Skeletal muscle tissue (tissue), 4 donors: ENCODE data around the gene STX5. TPM values are rescaled to one million over a fixed set of nuclear protein-coding genes. Genes with fewer than 3 reads are reported as not detected.
"Not testable (repeated sequence)": the region's sequence is repeated elsewhere in the genome, so short reads cannot be mapped to it uniquely, and the experiment has no call there.

ENCODE experiments used
- H3K27ac ChIP-seq: one replicate; pipeline ENCODE4 v1.7.0; 2013; ENCODE audit warnings: mild to moderate bottlenecking, low read depth, low read length, inconsistent platforms
- H3K27me3 ChIP-seq, 3 donors: one replicate each; pipeline ENCODE4 v1.7.0; 2013; ENCODE audit warnings: low read length in 3 of 3; ENCODE audit not compliant: control insufficient read depth in 3 of 3, insufficient read depth in 3 of 3
- H3K36me3 ChIP-seq, 3 donors: one replicate each; pipeline ENCODE4 v1.7.0; 2013; ENCODE audit warnings: low read length in 3 of 3; ENCODE audit not compliant: control insufficient read depth in 3 of 3, insufficient read depth in 3 of 3
- H3K4me1 ChIP-seq, 3 donors: one replicate each; pipeline ENCODE4 v1.7.0; 2013; ENCODE audit warnings: low read length in 3 of 3, mild to moderate bottlenecking in 3 of 3; ENCODE audit not compliant: control insufficient read depth in 3 of 3, insufficient read depth in 3 of 3
- H3K4me3 ChIP-seq, 3 donors: one replicate each; pipeline ENCODE4 v1.7.0; 2013; ENCODE audit warnings: low read length in 3 of 3
- H3K9ac ChIP-seq, 3 donors: one replicate each; pipeline ENCODE4 v1.7.0; 2013; ENCODE audit warnings: low read length in 3 of 3, mild to moderate bottlenecking in 3 of 3, moderate library complexity in 2 of 3, low read depth in 1 of 3
- H3K9me3 ChIP-seq, 3 donors: one replicate each; pipeline ENCODE4 v1.7.0; 2013; ENCODE audit warnings: low read length in 3 of 3; ENCODE audit not compliant: control insufficient read depth in 3 of 3
- total RNA-seq: library from RNA; depleted of rRNA; stranded (reverse); fragments of >200 nt; gene quantifications from one replicate; pipeline ENCODE4 v1.2.3, GENCODE V29; 2014
- donor health status: Osteomylitis.

The STX5 gene
- total RNA-seq, 1 donor from 2014 or later, result 33.9 TPM

GRCh38 chr11:62830904-62831519, 839 bp downstream of the STX5 start:
- H3K27ac ChIP-seq, result peak overlapping the region; percentile 98
- peak overlapping the region; percentile 63 to 91 (median 88) for H3K4me3 ChIP-seq
- H3K9me3 ChIP-seq, result no peaks in the 10 kb centered on the region
- no peaks in the 10 kb centered on the region for H3K27me3 ChIP-seq
- H3K4me1 ChIP-seq, result peaks cover 24 to 36% (median 35%) of the 10 kb centered on the region in 3 donors
- H3K36me3 ChIP-seq, result peaks cover 31 to 40% (median 39%) of the 10 kb centered on the region in 3 donors
- H3K9ac ChIP-seq, result peak overlapping the region; percentile 92 to 97 (median 96)

- not testable (repeated sequence) for H3K4me3 ChIP-seq, H3K27me3 ChIP-seq, H3K27ac ChIP-seq, H3K9me3 ChIP-seq, H3K9ac ChIP-seq
- peaks cover 19 to 25% (median 23%) of the 10 kb centered on the region in 3 donors for H3K4me1 ChIP-seq
- peaks cover 35 to 42% (median 41%) of the 10 kb centered on the region in 3 donors for H3K36me3 ChIP-seq
These were observed 3.7 kb downstream of the STX5 start for GRCh38 chr11:62828130-62828529.

GRCh38 chr11:62823677-62824076, 8.2 kb downstream of the STX5 start:
- H3K27ac ChIP-seq, result no peak overlapping the region

GRCh38 chr11:62817129-62817528, 14.7 kb downstream of the STX5 start:
- Histone ChIP-seq H3K9ac (no peak overlapping the region), H3K27me3 (no peaks in the 10 kb centered on the region), H3K4me3 (no peak overlapping the region), H3K36me3 (peaks cover 25 to 28% (median 25%) of the 10 kb centered on the region in 3 donors), H3K4me1 (no peaks in the 10 kb centered on the region), H3K27ac (no peak overlapping the region), H3K9me3 (no peaks in the 10 kb centered on the region)

More at GRCh38 chr11:62823677-62824076, 8.2 kb downstream of the STX5 start:
- H3K9ac ChIP-seq, result no peak overlapping the region
- no peaks in the 10 kb centered on the region for H3K9me3 ChIP-seq
- H3K4me3 ChIP-seq, result no peak overlapping the region
- H3K4me1 ChIP-seq, result no peaks in the 10 kb centered on the region
- peaks cover 62 to 67% (median 64%) of the 10 kb centered on the region in 3 donors for H3K36me3 ChIP-seq
- no peaks in the 10 kb centered on the region for H3K27me3 ChIP-seq

- Histone ChIP-seq H3K4me3 (no peak overlapping the region), H3K4me1 (no peaks in the 10 kb centered on the region), H3K9ac (no peak overlapping the region), H3K9me3 (no peaks in the 10 kb centered on the region), H3K36me3 (peaks cover 20 to 25% (median 21%) of the 10 kb centered on the region in 3 donors), H3K27ac (no peak overlapping the region), H3K27me3 (no peaks in the 10 kb centered on the region)
These were observed 15.3 kb downstream of the STX5 start for GRCh38 chr11:62816557-62816956.

GRCh38 chr11:62811659-62812058, 20.2 kb downstream of the STX5 start:
- no peak overlapping the region for H3K27ac ChIP-seq
- H3K4me1 ChIP-seq, result peaks cover 4% of the 10 kb centered on the region in 3 donors
- H3K9me3 ChIP-seq, result no peaks in the 10 kb centered on the region
- H3K4me3 ChIP-seq, result no peak overlapping the region
- H3K36me3 ChIP-seq, result peaks cover 0 to 5% (median 5%) of the 10 kb centered on the region in 3 donors
- no peaks in the 10 kb centered on the region for H3K27me3 ChIP-seq
- H3K9ac ChIP-seq, result no peak overlapping the region

- H3K36me3 ChIP-seq, result peaks cover 0 to 5% (median 0%) of the 10 kb centered on the region in 3 donors
- no peaks in the 10 kb centered on the region for H3K9me3 ChIP-seq
- no peak overlapping the region for H3K4me3 ChIP-seq
- H3K9ac ChIP-seq, result no peak overlapping the region
- no peak overlapping the region for H3K27ac ChIP-seq
- H3K27me3 ChIP-seq, result no peaks in the 10 kb centered on the region
- H3K4me1 ChIP-seq, result peaks cover 10 to 12% (median 11%) of the 10 kb centered on the region in 3 donors
These were observed 21.1 kb downstream of the STX5 start for GRCh38 chr11:62810748-62811147.

- peak overlapping the region; percentile 77 to 96 (median 94) for H3K9ac ChIP-seq
- no peaks in the 10 kb centered on the region for H3K27me3 ChIP-seq
- H3K4me1 ChIP-seq, result peaks cover 22 to 28% (median 26%) of the 10 kb centered on the region in 3 donors
- no peaks in the 10 kb centered on the region for H3K9me3 ChIP-seq
- peak overlapping the region; percentile 97 for H3K27ac ChIP-seq
- H3K4me3 ChIP-seq, result peak overlapping the region; percentile 79 to 93 (median 88)
- H3K36me3 ChIP-seq, result peaks cover 16 to 20% (median 18%) of the 10 kb centered on the region in 3 donors
These were observed 25.2 kb downstream of the STX5 start for GRCh38 chr11:62806611-62807121.

GRCh38 chr11:62805961-62806441, 25.9 kb downstream of the STX5 start:
- H3K27ac ChIP-seq, result peak overlapping the region; percentile 97
- H3K4me3 ChIP-seq, result peak overlapping the region; percentile 79 to 93 (median 88)
- H3K27me3 ChIP-seq, result no peaks in the 10 kb centered on the region
- H3K4me1 ChIP-seq, result peaks cover 22 to 28% (median 26%) of the 10 kb centered on the region in 3 donors
- no peaks in the 10 kb centered on the region for H3K9me3 ChIP-seq
- H3K9ac ChIP-seq, result peak overlapping the region; percentile 94 to 97 (median 96)
- H3K36me3 ChIP-seq, result peaks cover 23 to 27% (median 24%) of the 10 kb centered on the region in 3 donors
